Hepatocyte (in vitro differentiated cells): Measurements from ENCODE around the gene CBX4.

Source experiments
- EZH2 ChIP-seq: fragments of 200-600 bp; sonication (generic); IDR thresholded peaks from 2 replicates; pipeline ENCODE4 v1.6.1; 2016; ENCODE audit warnings: antibody characterized with exemption, mild to moderate bottlenecking, borderline replicate concordance
- EZH2phosphoT487 ChIP-seq: fragments of 200-600 bp; sonication (generic); IDR thresholded peaks from one replicate; pipeline ENCODE4 v1.6.1; 2018; ENCODE audit warnings: antibody characterized with exemption, mild to moderate bottlenecking, low read depth, moderate library complexity; ENCODE audit not compliant: unreplicated experiment, severe bottlenecking
- TF ChIP-seq, protein P1 (sequence below): fragments of 200-600 bp; sonication (generic); IDR thresholded peaks from 2 replicates; pipeline ENCODE4 v1.5.1; 2016; ENCODE audit warnings: antibody characterized with exemption, mild to moderate bottlenecking; ENCODE audit not compliant: poor library complexity

DNA sequence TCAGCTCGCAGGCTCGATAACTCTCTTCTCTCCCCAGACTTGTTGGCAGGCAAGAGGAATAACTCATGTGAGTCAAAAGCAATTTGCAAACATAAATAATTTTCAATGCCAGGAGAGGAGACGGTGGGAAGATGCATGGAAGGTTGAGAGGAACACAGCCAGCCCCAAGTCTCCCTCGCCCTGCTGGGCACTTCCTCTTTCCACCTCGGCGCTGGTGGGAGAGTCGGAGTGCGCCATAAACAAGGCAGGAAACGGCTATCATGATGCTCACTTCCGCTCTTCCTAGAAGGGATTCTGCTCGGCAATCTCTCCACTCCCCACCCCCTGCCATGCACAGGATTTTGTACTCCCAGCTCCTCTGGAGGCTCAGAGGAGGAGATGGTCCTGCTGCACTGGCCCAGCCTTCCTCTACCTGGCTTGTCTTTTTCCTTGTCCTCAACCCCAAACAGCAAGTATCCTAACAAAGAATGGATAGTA lies 13.0 kb downstream of the CBX4 start:
- TF ChIP-seq, protein P1, sequence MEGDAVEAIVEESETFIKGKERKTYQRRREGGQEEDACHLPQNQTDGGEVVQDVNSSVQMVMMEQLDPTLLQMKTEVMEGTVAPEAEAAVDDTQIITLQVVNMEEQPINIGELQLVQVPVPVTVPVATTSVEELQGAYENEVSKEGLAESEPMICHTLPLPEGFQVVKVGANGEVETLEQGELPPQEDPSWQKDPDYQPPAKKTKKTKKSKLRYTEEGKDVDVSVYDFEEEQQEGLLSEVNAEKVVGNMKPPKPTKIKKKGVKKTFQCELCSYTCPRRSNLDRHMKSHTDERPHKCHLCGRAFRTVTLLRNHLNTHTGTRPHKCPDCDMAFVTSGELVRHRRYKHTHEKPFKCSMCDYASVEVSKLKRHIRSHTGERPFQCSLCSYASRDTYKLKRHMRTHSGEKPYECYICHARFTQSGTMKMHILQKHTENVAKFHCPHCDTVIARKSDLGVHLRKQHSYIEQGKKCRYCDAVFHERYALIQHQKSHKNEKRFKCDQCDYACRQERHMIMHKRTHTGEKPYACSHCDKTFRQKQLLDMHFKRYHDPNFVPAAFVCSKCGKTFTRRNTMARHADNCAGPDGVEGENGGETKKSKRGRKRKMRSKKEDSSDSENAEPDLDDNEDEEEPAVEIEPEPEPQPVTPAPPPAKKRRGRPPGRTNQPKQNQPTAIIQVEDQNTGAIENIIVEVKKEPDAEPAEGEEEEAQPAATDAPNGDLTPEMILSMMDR = no peak
- TF ChIP-seq EZH2 (no peak), EZH2phosphoT487 (no peak)
